PFSK-1 (cell line): ENCODE results near the gene LRCH4.

Experiments
- FOXP2 ChIP-seq: optimal IDR thresholded peaks from 2 replicates; pipeline ENCODE3; 2011; ENCODE audit warnings: borderline replicate concordance, control low read depth, inconsistent platforms; ENCODE audit not compliant: insufficient read depth; ENCODE audit errors: extremely low read length, extremely low read depth
- POLR2AphosphoS5 ChIP-seq: IDR thresholded peaks from 2 replicates; pipeline ENCODE4 v1.6.1; 2012; ENCODE audit warnings: low read depth, mild to moderate bottlenecking, control low read depth, low read length, moderate library complexity
- REST ChIP-seq, 2 experiments: IDR thresholded peaks; 2 replicates each; pipeline versions ENCODE4 v1.6.1 to v1.8.0; 2011 to 2012; ENCODE audit warnings: low read depth in 2 of 2, low read length in 2 of 2, control low read depth in 1 of 2, inconsistent platforms in 1 of 2, mild to moderate bottlenecking in 1 of 2, moderate library complexity in 1 of 2; ENCODE audit not compliant: insufficient read depth in 1 of 2
- SIN3A ChIP-seq: IDR thresholded peaks from 2 replicates; pipeline ENCODE4 v1.6.1; 2012; ENCODE audit warnings: mild to moderate bottlenecking, low read length, moderate library complexity, borderline replicate concordance; ENCODE audit not compliant: insufficient read depth
- TAF1 ChIP-seq: IDR thresholded peaks from 2 replicates; pipeline ENCODE4 v1.6.1; 2012; ENCODE audit warnings: low read length, control low read depth, borderline replicate concordance; ENCODE audit not compliant: insufficient read depth

LRCH4 gene

GRCh38 chr7:100567031-100567730 lies 18.7 kb downstream of the LRCH4 start:
- no peak for TF ChIP-seq TAF1
- TF ChIP-seq POLR2AphosphoS5: no peak
- no peak for TF ChIP-seq SIN3A
- TF ChIP-seq FOXP2: no peak
- TF ChIP-seq REST (IDR thresholded peaks at IDR 0.05; ENCODE audit: insufficient read depth in 1 of 2, low read depth in 2 of 2, low read length in 2 of 2): no peak

GRCh38 chr7:100566018-100566531 lies 19.9 kb downstream of the LRCH4 start:
- no peak for TF ChIP-seq REST (IDR thresholded peaks at IDR 0.05; ENCODE audit: insufficient read depth in 1 of 2, low read depth in 2 of 2, low read length in 2 of 2)
- no peak for TF ChIP-seq POLR2AphosphoS5
- TF ChIP-seq FOXP2: no peak

GRCh38 chr7:100565133-100565571 lies 20.8 kb downstream of the LRCH4 start:
- no peak for TF ChIP-seq REST (IDR thresholded peaks at IDR 0.05; ENCODE audit: insufficient read depth in 1 of 2, low read depth in 2 of 2, low read length in 2 of 2)
- TF ChIP-seq TAF1: no peak
- no peak for TF ChIP-seq POLR2AphosphoS5
- no peak for TF ChIP-seq FOXP2
- TF ChIP-seq SIN3A: no peak

GRCh38 chr7:100563809-100564400 lies 22.0 kb downstream of the LRCH4 start:
- TF ChIP-seq POLR2AphosphoS5 (0 out of 2 replicates have a peak, but pooled peaks have one; percentile 29), REST (IDR thresholded peaks at IDR 0.05; ENCODE audit: insufficient read depth in 1 of 2, low read depth in 2 of 2, low read length in 2 of 2) (no peak), TAF1 (no peak), FOXP2 (no peak), SIN3A (no peak)
